ENCODE measurements around the gene WRNIP1. TPM values are rescaled to one million over a fixed set of nuclear protein-coding genes. Genes with fewer than 3 reads are reported as not detected.
A peak's percentile ranks its signal among the peaks of the same experiment; 100 is the strongest.

Gene WRNIP1
- 10 to 100 TPM; 66.0 to 75.6 (median 69.9) TPM for total RNA-seq

GRCh38 chr6:2765166-2765895 is at the start of gene WRNIP1:
WRNIP1 (plus strand) TSS chr6:2765393; CDS start chr6:2765623, 230 bp downstream.
- Histone ChIP-seq H3K9me3 (no peaks in the 10 kb centered on the region), H3K4me3 (peak within 1 kb of the TSS; percentile 77 to 96 (median 93)), H3K4me1 (peaks cover 15 to 48% (median 24%) of the 10 kb centered on the region in 3 donors), H3K27ac (peak within 1 kb of the TSS; percentile 91 to 97 (median 94)), H3K27me3 (no peaks in the 10 kb centered on the region), H3K36me3 (peaks cover 0 to 4% (median 4%) of the 10 kb centered on the region in 3 donors)
- no CpG with 5 or more reads among the region's 104 CpGs for WGBS, 2 donors
- TF ChIP-seq CTCF (IDR thresholded peaks at IDR 0.05): peak; percentile 39 to 74 (median 68)
- peak in 3 of 4 donors; percentile 69 to 89 (median 73) for TF ChIP-seq POLR2A (IDR thresholded peaks at IDR 0.05)
- peak; percentile 95 for DNase-seq
- intact Hi-C loops (cut with DNase I): no loop called here

- intact Hi-C loops (cut with DNase I): no loop called here
- Histone ChIP-seq H3K27ac (no peak overlapping the region), H3K27me3 (no peaks in the 10 kb centered on the region), H3K36me3 (no peaks in the 10 kb centered on the region), H3K4me3 (no peak overlapping the region), H3K9me3 (peaks cover 0 to 9% (median 4%) of the 10 kb centered on the region in 3 donors), H3K4me1 (peaks cover 0 to 18% (median 0%) of the 10 kb centered on the region in 3 donors)
- 75 to 79% methylated on average over 5 of the region's 5 CpGs for WGBS, 2 donors
- no peak for DNase-seq
- TF ChIP-seq POLR2A (IDR thresholded peaks at IDR 0.05) (no peak), CTCF (IDR thresholded peaks at IDR 0.05) (no peak)
Measured at GRCh38 chr6:2715737-2716136, 49.5 kb upstream of the WRNIP1 start.

GRCh38 chr6:2716936-2717700 is 48.1 kb upstream of the WRNIP1 start:
- no peak for DNase-seq
- Histone ChIP-seq H3K4me1 (peaks cover 0 to 18% (median 0%) of the 10 kb centered on the region in 3 donors), H3K36me3 (peaks cover 0 to 4% (median 0%) of the 10 kb centered on the region in 3 donors), H3K4me3 (no peak overlapping the region), H3K9me3 (no peaks in the 10 kb centered on the region), H3K27ac (no peak overlapping the region), H3K27me3 (no peaks in the 10 kb centered on the region)
- no peak for TF ChIP-seq POLR2A (IDR thresholded peaks at IDR 0.05)
- TF ChIP-seq CTCF (IDR thresholded peaks at IDR 0.05): no peak
- 71 to 82% methylated on average over 9 of the region's 9 CpGs for WGBS, 2 donors
- intact Hi-C loops (cut with DNase I): no loop called here

GRCh38 chr6:2718334-2719092 is 46.7 kb upstream of the WRNIP1 start:
- Histone ChIP-seq H3K4me1 (peaks cover 0 to 14% (median 0%) of the 10 kb centered on the region in 3 donors), H3K27me3 (no peaks in the 10 kb centered on the region), H3K4me3 (no peak overlapping the region), H3K27ac (no peak overlapping the region), H3K36me3 (peaks cover 0 to 4% (median 0%) of the 10 kb centered on the region in 3 donors), H3K9me3 (no peaks in the 10 kb centered on the region)
- 54 to 67% methylated on average over 6 of the region's 6 CpGs for WGBS, 2 donors
- no peak for TF ChIP-seq POLR2A (IDR thresholded peaks at IDR 0.05)
- no peak for TF ChIP-seq CTCF (IDR thresholded peaks at IDR 0.05)
- DNase-seq: no peak
- intact Hi-C loops (cut with DNase I): no loop called here

Measured in esophagus squamous epithelium (tissue), 5 donors.